Activated T-cell treated with anti-CD3 and anti-CD28 coated beads, Interleukin-2, amount 50 U/mL, for 1 hour (primary cell): ENCODE data around the gene OTUB2.

ENCODE experiments used
- DNase-seq: peaks from one replicate; pipeline ENCODE4 v3.0.0-alpha.2; 2020

OTUB2 gene

DNA sequence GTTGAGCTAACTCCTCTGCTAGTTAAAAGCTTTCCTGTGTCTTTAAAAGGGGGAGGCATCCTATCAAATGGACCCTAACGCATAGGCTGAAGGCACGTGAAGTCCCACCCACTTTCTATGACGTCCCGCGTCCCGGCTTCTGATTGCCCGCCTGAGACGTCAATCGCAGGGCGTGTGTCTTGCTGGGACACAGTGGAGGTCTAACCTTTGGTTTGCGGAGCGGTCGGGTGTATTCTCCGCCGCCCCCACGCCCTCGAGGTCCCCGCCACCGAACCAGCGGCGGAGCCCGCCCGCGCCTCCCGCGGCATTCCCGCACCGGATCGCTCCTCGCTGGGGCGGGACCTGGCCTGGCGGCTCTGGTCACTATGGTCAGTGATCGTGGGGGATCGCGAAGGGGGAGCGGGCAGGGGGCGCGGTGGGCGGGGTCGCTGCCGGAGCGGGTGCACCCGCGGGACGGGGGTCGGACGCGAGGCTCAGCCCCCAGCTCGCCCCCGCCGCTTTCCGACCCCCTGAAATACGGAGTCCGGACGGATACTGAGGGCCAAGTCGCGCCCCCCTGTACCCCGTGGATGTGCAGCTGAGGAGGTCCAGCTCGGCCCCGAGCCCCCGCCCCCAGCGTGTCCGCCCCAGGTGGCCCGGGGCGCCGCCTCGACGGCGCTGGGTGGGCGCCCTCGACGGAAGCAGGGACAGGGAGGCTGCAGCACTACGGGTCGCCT is at the start of gene OTUB2:
Gene OTUB2 (plus strand): TSS at position 168 of the 716 bp plus-strand sequence. CDS start 198 bp downstream, at position 366.
- DNase-seq, result peak; percentile 96

DNA sequence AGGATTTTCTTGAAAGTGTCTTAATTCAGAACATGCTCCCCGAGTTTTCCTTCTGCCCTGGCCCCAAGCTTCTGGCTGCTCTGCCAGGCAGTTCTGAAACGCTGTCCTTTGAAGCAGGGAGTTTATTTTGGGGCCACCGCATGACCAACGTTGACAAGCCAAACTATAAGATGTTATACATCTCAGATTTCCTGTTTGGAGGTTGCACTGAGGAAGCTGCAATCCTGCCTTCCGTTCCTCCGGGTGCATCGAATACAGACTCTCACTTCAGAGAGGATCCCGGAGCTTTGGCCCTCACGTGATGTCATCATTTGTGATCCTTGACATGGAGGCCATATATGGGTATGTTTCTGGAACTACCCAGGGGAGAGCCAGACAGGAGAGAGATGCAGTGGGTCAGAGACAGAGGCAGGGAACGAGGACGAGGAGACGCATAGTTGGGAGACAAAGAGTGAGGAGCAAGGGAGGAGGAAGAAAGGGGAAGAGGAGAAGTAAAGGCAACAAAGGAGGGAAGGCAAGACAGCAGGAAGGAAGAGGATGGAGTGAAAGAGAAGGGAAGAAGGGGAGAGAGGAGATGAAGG is 49.6 kb upstream of the OTUB2 start, which contains the start of gene ASB2:
Gene ASB2 (minus strand): TSS at position 94 of the 581 bp plus-strand sequence. CDS start 12,031 bp downstream, outside the sequence.
- DNase-seq, result no peak

DNA sequence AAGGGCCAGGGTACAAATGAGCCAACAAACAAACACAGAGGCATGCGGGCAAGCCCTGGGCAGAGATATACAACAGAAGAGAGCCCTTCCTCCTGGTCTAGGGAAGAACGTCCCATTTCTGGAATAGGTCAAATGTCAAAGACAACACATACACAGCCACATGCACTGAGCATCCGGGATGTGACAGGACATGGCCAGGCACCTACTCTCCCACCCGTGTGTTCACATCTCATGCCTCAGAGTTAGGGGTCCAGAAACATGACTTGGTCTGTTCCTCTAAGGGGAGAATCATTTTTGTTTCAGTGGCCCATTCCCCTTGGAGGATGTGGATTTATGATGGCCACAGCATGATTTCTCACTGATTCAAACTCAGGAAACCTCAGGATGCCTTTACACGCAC is 49.0 kb upstream of the OTUB2 start:
- no peak for DNase-seq

DNA sequence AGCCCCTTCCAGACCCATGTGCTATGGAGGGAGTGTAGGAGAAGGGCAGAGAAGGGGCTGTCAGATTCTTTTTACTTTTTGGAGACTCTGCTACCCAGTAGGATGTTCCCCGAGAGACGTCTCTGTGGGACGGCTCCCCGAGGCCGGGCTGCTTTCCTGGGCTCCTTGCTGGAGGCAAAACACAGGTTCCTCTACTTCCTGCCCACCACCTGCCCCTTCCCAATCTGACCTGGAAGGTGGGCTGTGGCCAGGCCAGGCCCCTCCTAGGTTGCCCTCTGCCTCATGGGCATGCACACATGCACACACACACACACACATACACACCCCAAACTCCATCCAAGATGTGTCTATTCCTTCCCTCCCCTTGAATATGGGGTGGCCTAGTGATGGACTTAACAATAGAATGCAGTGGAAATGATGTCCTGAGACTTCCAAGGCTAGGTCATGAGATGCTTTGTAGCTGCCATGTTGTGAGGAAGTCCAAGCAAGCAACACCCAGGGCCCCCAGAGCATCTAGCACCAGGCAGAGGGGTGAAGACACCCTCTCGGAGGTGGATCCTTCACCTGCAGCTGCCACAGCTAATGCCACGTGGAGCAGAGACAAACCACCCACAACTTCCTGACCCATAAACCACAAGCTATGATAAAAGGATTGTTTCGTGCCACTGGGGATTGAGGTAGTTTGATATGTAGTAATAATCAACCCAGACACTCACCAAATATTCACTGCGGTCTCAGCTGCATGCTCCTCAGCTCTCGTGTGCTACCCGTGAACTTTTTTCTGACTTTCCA is 48.2 kb upstream of the OTUB2 start:
- DNase-seq, result peak; percentile 69

DNA sequence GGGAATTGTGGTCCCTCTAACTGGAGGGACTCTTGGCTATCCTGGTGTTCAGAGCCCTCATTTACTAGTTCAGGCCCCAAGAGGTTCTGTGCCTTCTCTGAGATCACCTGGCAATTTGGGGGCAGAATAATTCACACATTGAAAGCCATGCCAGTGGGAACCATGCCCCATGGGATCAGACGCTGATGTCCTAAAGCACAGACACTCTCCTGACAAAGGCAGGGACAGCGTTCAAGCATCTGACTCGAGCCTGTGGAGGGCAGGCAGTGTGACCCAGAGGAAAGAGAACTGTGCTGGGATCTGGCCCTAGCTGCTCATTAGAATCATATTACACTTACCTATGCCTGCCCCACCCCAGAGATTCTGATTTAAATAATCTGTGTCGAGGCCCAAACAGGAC is 47.4 kb upstream of the OTUB2 start:
- DNase-seq, result no peak

DNA sequence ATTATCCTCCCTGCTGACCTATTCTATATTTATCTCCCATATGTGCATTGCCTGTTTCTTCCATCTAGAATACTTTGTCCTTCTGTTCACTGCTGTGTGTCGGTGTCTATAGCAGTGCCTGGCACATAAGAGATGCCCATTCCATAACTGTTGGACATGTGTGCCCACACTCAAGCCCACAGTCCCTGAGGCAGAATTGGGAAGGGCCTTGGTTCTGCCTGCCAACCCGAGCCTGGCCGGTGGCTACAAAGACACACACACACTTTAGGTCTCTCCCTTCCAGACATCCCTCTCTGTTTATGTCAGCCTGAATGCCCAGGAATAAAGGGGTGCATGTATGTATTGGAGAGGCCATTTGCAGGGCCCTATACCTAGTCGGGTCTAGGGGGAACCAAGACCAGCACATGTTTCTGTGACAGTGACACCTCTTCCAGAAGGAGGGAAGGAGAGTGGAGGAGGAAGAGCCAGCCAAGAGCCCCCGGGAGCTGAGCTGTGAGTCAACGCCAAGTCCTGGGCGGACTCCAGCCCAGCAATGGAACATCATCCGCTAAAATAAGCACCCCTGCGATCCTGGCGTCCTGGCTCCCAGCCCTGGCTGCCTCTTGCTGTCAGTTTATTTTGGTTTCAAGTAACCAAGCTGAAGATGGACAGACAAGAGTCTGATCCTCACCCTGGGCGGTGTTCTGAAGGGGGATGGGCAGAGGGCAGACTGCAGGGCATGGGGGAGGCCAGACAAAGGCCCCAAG is 45.5 kb upstream of the OTUB2 start:
- DNase-seq, result no peak

DNA sequence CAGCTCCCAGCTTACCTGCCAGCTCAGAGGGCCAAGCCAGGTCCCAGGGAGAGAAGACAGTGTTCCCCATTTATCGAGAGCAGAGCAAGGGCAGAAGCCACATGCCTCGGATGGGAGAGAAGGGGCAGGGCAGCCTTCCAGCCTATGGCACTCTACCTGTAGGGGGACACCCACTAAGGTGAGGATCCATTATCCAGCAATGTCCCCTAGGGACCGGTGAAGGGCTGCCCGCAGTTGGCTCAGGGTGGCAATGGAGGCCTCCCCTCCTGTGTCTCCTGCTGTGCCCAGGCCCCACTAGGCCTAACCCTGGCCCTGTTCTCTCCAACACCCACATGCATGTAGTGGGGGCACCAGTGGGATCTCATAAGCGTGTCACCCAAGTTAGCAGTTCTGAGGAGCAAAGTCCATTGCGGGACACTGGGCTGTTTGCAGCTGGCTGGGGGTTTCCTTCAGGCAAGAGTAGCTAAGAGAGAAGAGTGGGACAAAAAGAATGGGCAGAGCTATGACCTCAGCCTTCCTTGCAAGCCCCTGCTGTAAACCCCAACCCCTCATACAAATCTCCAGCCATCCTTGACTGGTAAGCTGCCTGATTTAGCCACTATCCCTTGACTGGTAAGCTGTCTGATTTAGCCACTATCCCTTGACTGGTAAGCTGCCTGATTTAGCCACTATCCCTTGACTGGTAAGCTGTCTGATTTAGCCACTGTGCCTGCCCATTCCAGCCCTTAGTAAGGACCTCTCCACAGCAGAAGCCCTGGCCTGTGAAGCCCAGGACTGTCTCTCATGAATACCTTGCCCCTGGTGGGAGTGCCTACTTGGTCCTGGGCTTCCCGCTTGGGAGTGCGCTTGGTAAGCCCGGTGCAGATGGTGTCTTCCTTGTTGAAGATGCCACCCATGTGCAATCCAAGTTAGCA is 44.6 kb upstream of the OTUB2 start:
- DNase-seq, result no peak

DNA sequence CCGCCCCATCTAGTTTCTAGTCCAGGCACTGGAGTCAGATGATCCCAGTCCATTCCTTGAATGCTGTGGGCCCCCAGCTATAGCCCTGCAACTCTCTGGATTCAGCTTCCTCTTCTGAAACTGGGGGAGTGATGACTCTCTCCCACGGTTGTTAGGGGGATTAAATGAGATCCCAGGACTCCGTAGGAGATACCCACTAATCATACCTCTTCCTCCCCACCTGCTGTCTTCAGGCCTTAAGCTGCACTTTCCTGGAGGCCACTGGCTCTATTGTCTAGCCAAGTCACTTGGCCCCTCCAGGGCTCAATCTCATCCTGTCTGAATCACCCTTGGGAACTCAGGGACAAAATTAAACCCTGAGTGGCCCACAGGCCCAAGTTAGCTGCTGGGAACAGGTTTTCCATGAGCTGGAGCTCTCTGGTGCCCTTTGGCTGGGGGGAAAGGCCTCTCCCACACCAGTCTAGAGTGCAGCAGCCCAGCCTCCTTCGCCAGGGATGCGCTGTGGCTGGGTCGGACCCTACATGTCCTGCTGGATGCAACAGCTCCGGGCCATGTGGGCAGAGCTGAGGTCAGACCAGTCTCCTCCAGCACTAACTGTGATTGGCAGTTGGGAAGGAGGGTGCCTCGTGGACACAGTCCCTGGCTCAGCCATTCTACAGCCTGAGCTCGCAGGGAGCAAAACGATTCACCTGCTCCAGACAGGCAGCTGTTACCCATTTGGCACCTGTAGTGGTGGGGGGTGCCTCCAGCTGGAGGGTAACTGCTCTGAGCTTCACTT is 43.7 kb upstream of the OTUB2 start:
- no peak for DNase-seq

DNA sequence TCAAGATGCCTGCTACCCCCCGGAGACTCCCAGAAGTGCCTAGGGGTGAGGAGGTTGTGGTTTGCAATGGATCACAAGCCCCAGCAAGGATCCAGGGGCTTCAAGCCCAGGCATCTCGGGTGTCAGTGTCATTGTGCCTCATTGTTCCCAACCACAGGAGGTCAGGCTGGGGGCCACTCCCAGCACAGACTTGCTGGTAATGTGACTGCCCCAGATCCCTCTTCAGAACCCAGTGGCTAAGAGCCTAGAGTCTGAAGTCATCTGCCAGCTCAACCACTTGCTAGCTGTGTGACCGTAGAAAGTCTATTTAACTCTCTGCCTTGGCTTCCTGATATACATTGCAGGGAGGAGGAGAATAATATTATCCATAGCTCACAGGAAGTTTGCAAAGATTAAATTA is 42.1 kb upstream of the OTUB2 start:
- no peak for DNase-seq

DNA sequence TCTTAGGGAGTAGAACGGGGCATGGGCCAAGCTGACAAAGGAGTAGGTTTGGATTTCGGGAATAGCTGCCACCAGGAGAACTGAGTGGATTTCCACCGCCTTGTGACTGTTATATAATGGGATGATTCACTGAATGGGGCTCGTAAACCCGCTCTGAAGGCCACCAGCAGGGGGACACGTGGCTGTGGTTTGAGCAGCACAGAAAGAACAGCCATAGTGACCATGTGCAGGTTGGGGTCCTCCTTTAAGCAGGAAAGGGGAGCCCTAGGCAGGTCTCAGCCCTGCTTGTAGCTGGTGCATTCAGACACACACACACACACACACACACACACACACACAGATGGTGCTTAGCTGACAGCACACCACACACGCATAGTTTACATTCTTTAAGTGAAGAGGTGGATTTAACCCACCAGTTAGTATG is 41.1 kb upstream of the OTUB2 start:
- no peak for DNase-seq

DNA sequence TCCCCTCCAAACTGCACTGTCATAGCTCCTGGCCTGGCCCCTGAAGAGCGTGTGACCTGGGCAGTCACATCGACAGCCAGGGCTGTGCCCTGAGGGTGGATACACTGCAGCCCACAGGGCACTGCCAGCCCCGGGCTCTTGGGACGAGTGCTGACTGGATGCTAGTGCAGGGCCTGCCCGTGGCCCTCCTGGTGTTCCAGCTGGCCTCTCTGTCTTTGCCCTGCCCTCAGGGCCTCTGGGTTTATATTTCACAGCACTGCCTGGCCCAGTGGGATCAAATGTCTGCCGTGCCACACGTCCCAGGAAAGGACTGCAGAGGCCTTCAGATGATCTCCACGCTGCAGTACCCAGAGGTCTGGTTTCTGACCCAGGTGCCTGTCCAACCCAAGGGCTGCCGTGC is 39.2 kb upstream of the OTUB2 start:
- DNase-seq, result no peak

DNA sequence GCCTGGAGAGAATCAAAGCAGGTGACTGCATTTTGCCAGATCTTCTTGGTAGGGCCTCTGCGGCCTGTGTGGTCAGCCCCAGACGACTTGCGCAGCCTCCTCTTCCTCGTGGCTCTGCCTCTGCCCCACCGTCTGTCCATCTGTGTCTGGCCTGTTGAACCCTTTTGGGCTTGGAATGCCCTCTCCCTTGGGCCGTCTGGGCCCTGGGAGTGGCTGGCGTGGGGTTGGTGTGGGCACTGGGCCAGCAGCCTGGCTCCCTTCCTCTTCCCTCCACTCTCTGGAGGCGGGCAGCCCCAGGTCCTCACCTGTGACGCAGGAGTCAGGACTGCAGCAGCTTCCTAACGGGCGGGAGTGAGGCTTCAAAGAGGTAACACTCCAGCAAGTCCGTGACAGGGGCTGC is 38.8 kb upstream of the OTUB2 start:
- no peak for DNase-seq

DNA sequence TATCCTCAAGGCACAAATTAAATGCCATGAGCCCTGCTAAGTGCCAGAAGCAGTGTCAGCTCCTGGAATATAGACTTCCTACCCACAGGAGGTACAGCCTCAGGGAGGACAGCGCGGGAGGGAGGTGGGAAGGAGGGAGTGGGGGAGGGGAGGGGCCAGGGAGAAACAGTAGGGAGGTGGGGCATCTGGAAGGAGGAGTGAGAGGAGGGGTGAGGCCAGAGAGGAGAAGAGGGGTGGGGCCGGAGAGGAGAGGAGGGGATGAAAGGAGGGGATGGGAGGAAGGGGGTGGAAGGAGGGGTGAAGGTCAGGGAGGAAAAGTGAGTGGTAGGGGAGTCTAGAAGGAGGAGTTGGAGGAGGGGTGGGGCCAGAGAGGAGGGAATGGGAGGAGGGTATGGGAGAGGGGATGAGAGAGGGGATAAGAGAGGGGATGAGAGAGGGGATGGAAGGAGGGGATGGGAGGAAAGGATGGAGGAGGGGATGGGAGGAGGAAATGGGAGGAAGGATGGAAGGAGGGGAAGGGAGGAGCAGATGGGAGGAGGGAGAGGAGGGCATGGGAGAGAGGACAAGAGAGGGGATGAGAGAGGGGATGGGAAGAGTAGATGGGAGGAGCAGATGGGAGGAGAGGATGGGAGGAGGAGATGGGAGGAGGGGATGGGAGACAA is 38.2 kb upstream of the OTUB2 start:
- DNase-seq, result no peak

DNA sequence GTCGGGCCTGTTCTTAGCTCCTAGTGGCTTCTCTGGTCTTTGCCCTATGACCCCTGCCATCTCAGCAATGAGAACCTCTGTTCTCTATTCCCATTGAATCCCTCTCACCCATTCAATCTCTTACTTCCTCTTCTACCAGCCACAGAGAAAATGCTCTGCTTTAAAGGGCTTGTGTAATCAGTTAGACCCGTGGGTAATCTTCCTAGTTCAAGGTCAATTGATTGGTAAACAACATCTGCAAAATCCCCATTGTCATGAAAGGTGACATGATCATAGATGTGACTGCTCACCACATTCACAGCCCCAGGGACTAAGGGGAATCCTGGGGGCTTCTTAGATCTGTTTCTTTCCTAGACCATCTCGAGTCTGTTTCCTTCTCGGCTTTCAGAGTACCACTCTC is 36.2 kb upstream of the OTUB2 start:
- no peak for DNase-seq

DNA sequence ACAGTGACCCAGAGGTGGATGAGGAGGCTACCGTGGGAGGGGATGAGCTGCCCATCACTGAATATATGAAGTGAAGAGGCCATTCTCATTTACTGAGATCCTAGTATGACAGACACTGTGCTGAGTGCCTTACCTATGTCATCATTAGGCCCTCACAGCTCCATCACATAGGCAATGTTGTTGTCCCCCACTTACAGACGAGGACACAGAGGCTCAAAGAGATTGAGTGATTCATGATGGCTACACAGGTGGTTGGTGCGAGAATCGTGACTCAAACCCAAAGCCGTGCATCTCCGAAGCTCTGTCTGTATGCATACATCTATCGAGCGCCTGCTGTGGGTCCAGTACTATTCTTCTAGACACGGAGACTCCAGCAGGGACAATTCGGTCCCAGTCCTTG is 34.9 kb upstream of the OTUB2 start:
- no peak for DNase-seq

DNA sequence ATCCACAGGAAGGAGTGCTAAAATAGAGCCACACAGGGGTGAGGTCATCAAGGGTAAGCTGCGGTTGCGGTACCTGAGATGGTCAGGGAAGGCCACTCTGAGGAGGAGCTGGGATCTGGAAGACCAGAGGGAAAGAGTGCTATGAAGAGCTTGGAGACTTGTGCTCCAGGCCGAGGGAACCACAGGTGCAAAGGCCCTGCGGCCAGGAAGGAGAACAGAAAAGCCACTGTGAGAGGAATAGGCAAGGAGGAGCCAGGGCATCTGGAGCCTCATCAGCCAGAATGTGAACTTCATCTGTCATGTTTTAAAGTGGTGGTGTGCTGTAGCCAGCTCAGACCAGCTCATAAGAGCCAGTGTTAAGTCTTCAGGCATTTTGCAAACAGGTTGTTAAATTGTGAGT is 34.5 kb upstream of the OTUB2 start:
- no peak for DNase-seq

DNA sequence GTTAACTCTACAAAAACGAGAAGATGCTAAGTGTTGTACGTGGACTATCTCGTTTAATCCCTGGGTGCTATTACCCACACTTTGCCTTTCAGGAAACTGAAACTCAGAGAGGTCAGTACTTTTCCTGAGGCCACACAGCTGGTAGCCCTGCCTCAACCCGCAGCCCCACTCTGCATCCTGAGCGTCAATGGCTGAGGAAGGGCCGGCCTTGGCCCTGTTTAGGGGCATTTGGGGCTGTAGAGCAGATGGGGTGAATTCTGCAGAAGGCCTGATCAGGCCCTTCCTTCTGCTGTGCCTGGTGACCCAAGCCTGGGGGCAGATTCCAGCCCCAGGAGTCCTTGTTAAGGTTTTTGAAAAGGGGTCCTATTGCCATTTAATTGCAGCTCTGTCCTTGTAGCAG is 32.8 kb upstream of the OTUB2 start:
- no peak for DNase-seq

DNA sequence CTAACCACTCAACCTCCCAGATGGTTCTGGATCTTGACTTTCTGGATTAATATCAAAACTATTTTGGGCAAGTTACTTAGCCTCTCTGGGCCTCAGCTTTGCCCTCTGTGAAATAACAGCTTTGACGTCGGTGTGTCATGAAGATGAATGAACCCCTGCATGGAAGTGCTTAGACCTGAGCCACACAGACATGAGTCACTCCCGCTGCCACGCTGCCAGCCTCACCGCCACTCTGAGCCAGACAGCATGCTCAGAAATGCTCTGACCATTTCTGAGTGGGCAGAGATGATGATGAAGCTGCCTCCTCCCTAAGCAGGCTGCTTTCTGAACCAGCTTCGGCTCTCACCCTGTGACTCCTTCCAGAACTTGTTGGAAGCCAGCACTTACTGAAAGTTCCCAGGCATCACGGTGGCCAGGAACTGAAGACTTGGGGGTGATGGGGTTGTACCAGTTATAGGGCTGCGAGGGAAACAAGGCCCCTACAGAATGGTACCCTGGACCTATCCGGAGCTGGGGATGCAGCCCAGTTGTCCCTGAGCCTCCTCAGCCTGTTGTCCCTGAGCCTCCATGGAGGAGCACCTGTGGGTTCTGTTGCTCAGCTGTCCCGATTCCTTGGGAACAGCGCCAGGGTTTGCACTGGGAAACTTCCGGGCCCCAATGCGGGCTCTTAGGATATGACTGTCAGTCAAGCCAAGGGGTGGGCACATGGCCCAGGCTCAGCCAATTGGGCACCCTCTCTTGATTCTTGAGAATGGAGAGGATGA is 31.0 kb upstream of the OTUB2 start:
- no peak for DNase-seq

DNA sequence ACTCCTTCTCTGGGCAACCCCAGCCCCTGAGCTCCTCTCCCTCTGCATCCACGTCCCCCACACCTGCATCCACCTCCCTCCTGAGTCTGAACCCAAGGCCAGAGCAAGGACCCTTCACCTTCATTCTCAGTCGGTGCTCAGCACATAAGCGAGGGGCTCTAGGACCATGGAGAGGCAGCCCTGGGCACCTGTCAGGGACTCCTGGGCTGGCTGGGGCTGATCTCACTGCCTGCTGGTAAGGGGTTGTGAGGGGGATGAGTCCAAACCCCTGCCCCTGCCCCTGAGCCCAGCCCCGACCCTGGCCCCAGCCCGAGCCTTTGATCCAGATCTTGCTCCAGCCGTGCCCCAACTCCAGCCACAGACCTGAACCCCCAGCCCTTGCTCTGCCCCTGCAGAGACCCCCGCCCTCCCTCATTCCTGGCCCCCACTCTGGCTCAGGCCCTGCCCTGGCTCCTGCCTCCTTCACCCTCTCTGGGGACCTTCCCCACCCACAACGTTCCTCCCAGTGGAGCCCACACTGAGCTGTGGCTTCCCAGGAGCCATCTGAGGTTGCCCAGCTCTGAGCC is 29.9 kb upstream of the OTUB2 start:
- DNase-seq, result no peak

DNA sequence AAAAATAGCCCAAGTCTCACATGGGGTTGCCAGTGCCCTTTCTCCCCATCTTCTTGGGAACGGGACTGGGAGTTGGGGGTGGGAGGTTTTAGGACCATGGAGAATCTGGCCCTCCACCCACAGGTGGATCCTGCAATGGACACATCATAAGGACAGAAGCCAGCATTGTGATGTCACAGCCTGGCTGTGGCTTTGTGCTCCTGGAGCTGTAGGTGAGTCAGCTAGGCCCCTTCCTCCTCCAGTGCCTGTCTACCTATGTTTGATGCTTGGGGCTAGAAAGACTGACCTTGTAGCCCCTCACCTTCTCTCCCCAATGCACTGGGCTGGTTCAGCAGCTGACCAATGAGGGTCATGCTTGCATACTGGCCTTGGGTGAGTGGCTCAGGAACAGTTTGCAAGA is 29.1 kb upstream of the OTUB2 start, which contains the start of gene CCDC197:
Gene CCDC197 (plus strand): TSS at position 220 of the 400 bp plus-strand sequence. CDS start 831 bp downstream, outside the sequence.
- DNase-seq, result no peak
